ENCODE data around the gene RREB1.
A peak's percentile ranks its signal among the peaks of the same experiment; 100 is the strongest.

Gene RREB1

GRCh38 chr6:7235712-7236305 is 128.0 kb downstream of the RREB1 start:
- DNase-seq (ENCODE audit: insufficient read length, low spot score): no peak
- TF ChIP-seq SPI1 (IDR thresholded peaks at IDR 0.05; ENCODE audit: low read depth, low read length) (no peak), PAX5 (IDR thresholded peaks at IDR 0.05; ENCODE audit: insufficient read depth, low read length, severe bottlenecking) (no peak), TAF1 (IDR thresholded peaks at IDR 0.05; ENCODE audit: low read depth, low read length) (no peak), POLR2A (IDR thresholded peaks at IDR 0.05; ENCODE audit: low read depth, low read length) (no peak), POLR2AphosphoS5 (IDR thresholded peaks at IDR 0.05; ENCODE audit: low read depth, low read length) (no peak), POU2F2 (IDR thresholded peaks at IDR 0.05; ENCODE audit: low read depth, low read length) (no peak)
- FAIRE-seq: peak; percentile 60

GRCh38 chr6:7236306-7237209 is 128.8 kb downstream of the RREB1 start:
- peak; percentile 35 for FAIRE-seq
- peak; percentile 83 for TF ChIP-seq SPI1 (IDR thresholded peaks at IDR 0.05; ENCODE audit: low read depth, low read length)
- TF ChIP-seq PAX5 (IDR thresholded peaks at IDR 0.05; ENCODE audit: insufficient read depth, low read length, severe bottlenecking): no peak
- no peak for DNase-seq (ENCODE audit: insufficient read length, low spot score)

GRCh38 chr6:7237653-7238188 is 130.0 kb downstream of the RREB1 start:
- no peak for TF ChIP-seq SPI1 (IDR thresholded peaks at IDR 0.05; ENCODE audit: low read depth, low read length)
- TF ChIP-seq TAF1 (IDR thresholded peaks at IDR 0.05; ENCODE audit: low read depth, low read length): no peak
- no peak for TF ChIP-seq POLR2AphosphoS5 (IDR thresholded peaks at IDR 0.05; ENCODE audit: low read depth, low read length)
- TF ChIP-seq POLR2A (IDR thresholded peaks at IDR 0.05; ENCODE audit: low read depth, low read length): no peak
- no peak for TF ChIP-seq PAX5 (IDR thresholded peaks at IDR 0.05; ENCODE audit: insufficient read depth, low read length, severe bottlenecking)
- TF ChIP-seq POU2F2 (IDR thresholded peaks at IDR 0.05; ENCODE audit: low read depth, low read length): no peak
- FAIRE-seq (no peak), DNase-seq (ENCODE audit: insufficient read length, low spot score) (no peak)

- DNase-seq (ENCODE audit: insufficient read length, low spot score): no peak
- TF ChIP-seq TAF1 (IDR thresholded peaks at IDR 0.05; ENCODE audit: low read depth, low read length) (no peak), POU2F2 (IDR thresholded peaks at IDR 0.05; ENCODE audit: low read depth, low read length) (no peak), POLR2AphosphoS5 (IDR thresholded peaks at IDR 0.05; ENCODE audit: low read depth, low read length) (no peak), PAX5 (IDR thresholded peaks at IDR 0.05; ENCODE audit: insufficient read depth, low read length, severe bottlenecking) (no peak), POLR2A (IDR thresholded peaks at IDR 0.05; ENCODE audit: low read depth, low read length) (no peak), SPI1 (IDR thresholded peaks at IDR 0.05; ENCODE audit: low read depth, low read length) (no peak)
- FAIRE-seq: no peak
These were observed 130.8 kb downstream of the RREB1 start for GRCh38 chr6:7238526-7238899.

GRCh38 chr6:7238900-7239589 is 131.3 kb downstream of the RREB1 start:
- DNase-seq (ENCODE audit: insufficient read length, low spot score) (no peak), FAIRE-seq (peak; percentile 80)
- TF ChIP-seq POLR2A (IDR thresholded peaks at IDR 0.05; ENCODE audit: low read depth, low read length): no peak
- no peak for TF ChIP-seq POLR2AphosphoS5 (IDR thresholded peaks at IDR 0.05; ENCODE audit: low read depth, low read length)
- TF ChIP-seq PAX5 (IDR thresholded peaks at IDR 0.05; ENCODE audit: insufficient read depth, low read length, severe bottlenecking): no peak
- TF ChIP-seq TAF1 (IDR thresholded peaks at IDR 0.05; ENCODE audit: low read depth, low read length): no peak
- no peak for TF ChIP-seq SPI1 (IDR thresholded peaks at IDR 0.05; ENCODE audit: low read depth, low read length)
- TF ChIP-seq POU2F2 (IDR thresholded peaks at IDR 0.05; ENCODE audit: low read depth, low read length): no peak

GRCh38 chr6:7239590-7239948 is 131.8 kb downstream of the RREB1 start:
- FAIRE-seq (no peak), DNase-seq (ENCODE audit: insufficient read length, low spot score) (no peak)
- TF ChIP-seq POLR2A (IDR thresholded peaks at IDR 0.05; ENCODE audit: low read depth, low read length): no peak
- TF ChIP-seq POU2F2 (IDR thresholded peaks at IDR 0.05; ENCODE audit: low read depth, low read length): no peak
- TF ChIP-seq SPI1 (IDR thresholded peaks at IDR 0.05; ENCODE audit: low read depth, low read length): no peak
- TF ChIP-seq PAX5 (IDR thresholded peaks at IDR 0.05; ENCODE audit: insufficient read depth, low read length, severe bottlenecking): no peak

GRCh38 chr6:7240351-7240750 is 132.6 kb downstream of the RREB1 start:
- DNase-seq (ENCODE audit: insufficient read length, low spot score) (no peak), FAIRE-seq (no peak)
- TF ChIP-seq POLR2A (IDR thresholded peaks at IDR 0.05; ENCODE audit: low read depth, low read length) (no peak), POLR2AphosphoS5 (IDR thresholded peaks at IDR 0.05; ENCODE audit: low read depth, low read length) (no peak), POU2F2 (IDR thresholded peaks at IDR 0.05; ENCODE audit: low read depth, low read length) (no peak), TAF1 (IDR thresholded peaks at IDR 0.05; ENCODE audit: low read depth, low read length) (no peak), PAX5 (IDR thresholded peaks at IDR 0.05; ENCODE audit: insufficient read depth, low read length, severe bottlenecking) (no peak), SPI1 (IDR thresholded peaks at IDR 0.05; ENCODE audit: low read depth, low read length) (no peak)

- no peak for DNase-seq (ENCODE audit: insufficient read length, low spot score)
- no peak for FAIRE-seq
- no peak for TF ChIP-seq PAX5 (IDR thresholded peaks at IDR 0.05; ENCODE audit: insufficient read depth, low read length, severe bottlenecking)
- no peak for TF ChIP-seq SPI1 (IDR thresholded peaks at IDR 0.05; ENCODE audit: low read depth, low read length)
- TF ChIP-seq POU2F2 (IDR thresholded peaks at IDR 0.05; ENCODE audit: low read depth, low read length): no peak
- TF ChIP-seq TAF1 (IDR thresholded peaks at IDR 0.05; ENCODE audit: low read depth, low read length): no peak
- TF ChIP-seq POLR2A (IDR thresholded peaks at IDR 0.05; ENCODE audit: low read depth, low read length): no peak
- TF ChIP-seq POLR2AphosphoS5 (IDR thresholded peaks at IDR 0.05; ENCODE audit: low read depth, low read length): no peak
These were observed 133.4 kb downstream of the RREB1 start for GRCh38 chr6:7241160-7241559.

All from GM12891 (cell line).